Limb (tissue), 2 donors: Measurements from ENCODE around the gene NLRC3.
"Not testable (repeated sequence)": the region's sequence is repeated elsewhere in the genome, so short reads cannot be mapped to it uniquely, and the experiment has no call there.

Source experiments
- DNase-seq, 2 donors: peaks; one replicate each; pipeline ENCODE4 v3.0.0-alpha.2; 2016; ENCODE audit errors: extremely low spot score in 2 of 2

Gene NLRC3

DNA sequence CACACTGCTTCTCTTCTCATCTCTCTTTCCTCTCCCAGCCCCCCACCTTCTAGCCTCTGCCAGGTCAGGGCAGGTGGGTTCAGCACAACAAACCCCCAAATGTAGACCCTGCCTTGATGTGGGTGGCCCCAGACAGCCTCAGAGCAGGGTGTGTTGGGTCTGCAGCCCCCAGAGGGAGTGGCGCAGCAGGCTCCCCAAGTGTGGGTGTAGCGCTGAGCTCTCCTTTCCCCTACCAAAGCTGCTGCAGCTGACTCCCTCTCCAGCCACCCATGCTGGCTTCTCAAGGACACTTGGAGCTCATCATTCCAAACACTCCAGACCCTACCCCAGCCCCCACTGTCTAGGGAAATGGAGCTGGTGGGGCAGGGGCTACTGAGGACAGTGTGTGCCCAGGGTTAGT lies 27.3 kb downstream of the NLRC3 start:
- no peak for DNase-seq

- DNase-seq: no peak
These were observed 28.3 kb downstream of the NLRC3 start for GRCh38 chr16:3548859-3549258.

GRCh38 chr16:3548445-3548844 lies 28.8 kb downstream of the NLRC3 start:
- no peak for DNase-seq

- DNase-seq: no peak
These were observed 30.1 kb downstream of the NLRC3 start for GRCh38 chr16:3546986-3547682.

- DNase-seq: no peak
These were observed 34.4 kb downstream of the NLRC3 start for GRCh38 chr16:3542601-3543373.

- DNase-seq: no peak
These were observed 35.6 kb downstream of the NLRC3 start for GRCh38 chr16:3541527-3542155.

DNA sequence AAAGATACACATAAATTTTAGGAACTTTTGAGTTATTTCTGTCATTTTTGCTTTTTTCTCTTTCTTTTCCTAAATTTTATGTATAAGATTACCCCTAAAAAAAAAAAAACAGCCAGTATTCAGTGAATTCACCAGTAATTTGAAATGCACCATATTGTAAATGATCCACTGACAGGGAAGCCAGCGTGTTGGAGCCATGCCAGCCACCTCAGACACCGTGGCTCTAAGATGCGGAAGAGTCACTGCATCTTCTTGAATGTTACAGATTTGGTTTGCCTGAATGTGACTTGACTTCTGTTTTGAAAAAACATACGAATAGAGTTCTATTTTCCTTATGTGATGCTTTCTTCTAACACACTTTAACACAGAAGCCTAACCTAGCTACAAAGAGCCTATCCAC lies 39.0 kb downstream of the NLRC3 start:
- no peak for DNase-seq

- no peak for DNase-seq
These were observed 40.4 kb downstream of the NLRC3 start for GRCh38 chr16:3536851-3537250.

DNA sequence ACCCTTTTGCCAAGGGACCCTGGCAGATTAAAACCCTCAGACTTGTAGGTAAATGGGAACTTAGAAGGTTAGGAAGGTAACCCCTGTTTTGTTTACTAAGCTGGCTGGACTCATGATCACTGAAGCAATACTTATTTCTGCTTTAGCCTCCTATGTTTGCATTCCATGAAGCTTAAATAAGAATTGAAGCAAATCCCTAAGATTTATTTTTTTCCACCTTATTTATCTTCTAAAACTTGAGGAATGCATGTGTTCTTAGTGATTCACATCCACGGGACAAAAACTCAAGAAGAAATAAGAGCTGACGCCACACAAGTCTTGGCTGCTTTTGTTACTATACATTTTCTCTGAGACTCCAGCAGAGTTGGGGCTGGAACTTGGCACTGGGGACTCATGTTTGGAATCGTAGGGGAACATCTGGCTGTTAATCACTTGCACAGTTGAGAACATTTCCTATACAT lies 40.9 kb downstream of the NLRC3 start:
- DNase-seq: peak in 1 of 2 donors; percentile 83

DNA sequence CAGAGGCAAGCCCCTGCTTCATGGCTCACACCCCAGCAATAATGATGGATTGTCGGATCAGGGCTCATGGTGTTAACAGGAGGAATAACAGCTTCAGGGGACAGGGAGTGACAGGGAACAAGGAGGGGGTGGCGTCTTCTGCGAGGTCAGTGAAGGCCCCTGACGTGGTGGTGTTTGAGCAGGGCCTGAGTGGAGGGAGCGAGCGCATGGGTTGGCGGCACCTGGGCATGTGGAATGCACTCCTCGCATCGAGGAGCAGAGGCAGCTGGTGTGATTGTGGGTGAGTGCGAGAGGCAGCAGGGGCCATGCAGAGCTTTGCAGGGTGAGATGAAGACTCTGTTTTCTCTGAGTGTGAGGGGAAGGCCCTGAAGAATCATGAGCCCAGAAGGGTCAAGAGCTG lies 43.1 kb downstream of the NLRC3 start:
- DNase-seq: no peak

- no peak for DNase-seq
These were observed 44.5 kb downstream of the NLRC3 start for GRCh38 chr16:3532741-3533140.

- DNase-seq: no peak
These were observed 46.8 kb downstream of the NLRC3 start for GRCh38 chr16:3530371-3530914.

GRCh38 chr16:3529175-3529574 lies 48.0 kb downstream of the NLRC3 start:
- DNase-seq: no peak

GRCh38 chr16:3528406-3528805 lies 48.8 kb downstream of the NLRC3 start:
- DNase-seq: no peak

GRCh38 chr16:3527216-3527829 lies 49.9 kb downstream of the NLRC3 start:
- DNase-seq: not testable (repeated sequence)

DNA sequence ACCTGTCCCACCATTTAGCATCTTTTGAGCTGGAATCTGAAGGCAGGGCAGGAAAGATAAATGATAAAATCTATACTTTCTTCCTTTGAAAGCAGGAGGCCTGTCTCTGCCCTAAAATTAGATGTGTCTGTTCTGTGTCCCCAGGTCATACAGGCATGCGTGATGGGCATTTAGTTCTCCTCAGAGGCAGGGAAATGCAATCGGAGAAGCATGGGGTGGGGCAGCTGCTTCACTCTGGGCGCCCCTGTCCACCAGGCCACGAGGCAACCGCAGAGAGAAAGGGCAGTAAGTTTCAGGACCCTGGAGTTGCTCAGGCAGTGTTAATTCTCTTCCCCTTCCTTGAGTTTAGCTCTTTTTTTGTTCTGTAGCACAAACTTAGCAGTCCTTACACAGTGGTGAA lies 51.3 kb downstream of the NLRC3 start:
- DNase-seq: no peak

DNA sequence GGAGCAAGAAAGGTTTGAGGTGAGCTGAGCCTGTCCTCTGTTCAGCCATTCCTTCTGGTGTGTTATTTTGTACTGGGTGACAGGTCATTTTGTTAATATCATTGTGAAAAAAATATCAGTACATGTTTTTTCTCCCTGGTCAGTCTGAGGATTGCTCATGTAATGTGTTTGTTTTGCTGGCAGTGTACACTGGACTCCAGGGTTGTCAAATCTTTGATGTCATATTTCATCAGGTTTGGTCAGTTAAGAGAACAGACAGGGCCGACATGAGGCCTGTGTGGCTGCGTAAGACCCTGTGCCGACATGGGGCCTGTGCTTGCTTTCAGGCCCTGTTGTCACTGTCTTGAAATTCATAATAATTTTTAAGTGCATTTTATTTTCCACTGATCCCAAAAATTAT lies 53.9 kb downstream of the NLRC3 start:
- DNase-seq: no peak

DNA sequence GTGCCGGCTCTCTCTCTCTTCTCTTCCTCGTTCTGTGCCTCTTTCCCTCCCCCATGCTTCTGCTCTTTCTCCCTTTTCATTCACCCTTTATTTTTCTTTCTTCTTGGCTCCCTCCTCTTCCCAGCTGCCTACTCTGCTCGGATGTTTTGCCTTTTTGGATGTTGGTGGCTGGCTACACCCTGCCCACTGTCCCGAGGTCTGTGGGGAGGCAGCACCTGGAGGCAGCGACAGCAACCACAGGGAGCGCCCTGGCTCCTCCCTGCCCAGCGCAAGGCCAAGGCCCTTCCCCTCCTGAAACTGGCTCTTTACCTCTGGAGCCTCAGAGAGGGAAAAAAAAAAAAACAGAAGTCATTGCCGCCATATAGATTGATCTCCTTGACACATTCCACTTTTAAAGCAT lies 56.4 kb downstream of the NLRC3 start:
- peak in 1 of 2 donors; percentile 71 for DNase-seq

DNA sequence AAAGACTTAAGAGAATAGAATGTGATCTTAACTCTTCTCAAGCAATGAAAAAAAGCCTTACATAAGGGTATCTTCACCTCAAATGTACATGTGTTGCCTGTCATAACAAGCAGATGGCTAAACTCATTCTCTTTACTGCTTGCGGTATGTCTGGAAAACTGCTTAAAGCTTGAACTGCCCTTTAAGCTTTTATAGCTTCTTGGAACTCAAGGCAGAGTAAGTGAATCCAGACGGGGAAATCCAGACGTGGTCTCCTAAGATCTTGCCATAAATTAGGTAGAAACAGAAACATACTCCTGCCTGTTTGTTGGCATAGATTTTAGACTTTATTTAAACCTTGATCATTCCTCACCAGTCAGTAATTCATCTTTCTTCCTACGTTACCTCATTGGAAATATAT lies 56.8 kb downstream of the NLRC3 start:
- peak in 1 of 2 donors; percentile 89 for DNase-seq

GRCh38 chr16:3519581-3519980 lies 57.6 kb downstream of the NLRC3 start:
- no peak for DNase-seq

- DNase-seq: no peak
These were observed 58.2 kb downstream of the NLRC3 start for GRCh38 chr16:3518986-3519348.
